Testis (tissue), 5 donors: Measurements from ENCODE around the gene ZNF655. TPM values are rescaled to one million over a fixed set of nuclear protein-coding genes. Genes with fewer than 3 reads are reported as not detected.
A peak's percentile ranks its signal among the peaks of the same experiment; 100 is the strongest.

Source experiments
- DNase-seq: peaks from one replicate; pipeline ENCODE4 v3.0.0-alpha.2; 2019
- H3K27ac ChIP-seq, 2 donors: fragments of 200-600 bp; sonication (generic); one replicate each; pipeline ENCODE4 v1.5.1; 2019
- H3K27me3 ChIP-seq: fragments of 200-600 bp; sonication (generic); one replicate; pipeline ENCODE4 v1.5.1; 2019
- H3K36me3 ChIP-seq: fragments of 200-600 bp; sonication (generic); one replicate; pipeline ENCODE4 v1.5.1; 2017; ENCODE audit warnings: low read depth; ENCODE audit errors: missing control alignments
- H3K4me1 ChIP-seq: fragments of 200-600 bp; sonication (generic); one replicate; pipeline ENCODE4 v1.5.1; 2019
- H3K4me3 ChIP-seq, 2 donors: fragments of 200-600 bp; sonication (generic); one replicate each; pipeline ENCODE4 v1.5.1; 2017 to 2019
- H3K9me3 ChIP-seq: fragments of 200-600 bp; sonication (generic); one replicate; pipeline ENCODE4 v1.5.1; 2017
- POLR2A ChIP-seq: fragments of 450-650 bp; IDR thresholded peaks from one replicate; pipeline ENCODE4 v1.6.1; 2017; ENCODE audit warnings: antibody characterized with exemption, mild to moderate bottlenecking, moderate library complexity
- WGBS, 2 donors: methylation state at CpG; one replicate each; pipeline ENCODE4 v1.1.5; 2018; 5-methylcytosine and 5-hydroxymethylcytosine counted together
- intact Hi-C: fragments of 100-400 bp; cut with DNase I; formaldehyde crosslinking; loops from one replicate; pipeline ENCODE4 v1.15.1; 2023; ENCODE audit warnings: low total_unique reads
- long read RNA-seq, 2 donors: transcript quantifications; one replicate each; lab custom pipeline, GENCODE V29; 2026
- polyA plus RNA-seq: library from polyadenylated mRNA; stranded (reverse); fragments of 350-450 nt; fragmentation: Illumina TruSeq; extraction: RNeasy Lipid Tissue Mini Kit (QIAGEN cat#74804); gene quantifications from one replicate; pipeline ENCODE4 v1.2.3, GENCODE V29; 2014; ENCODE audit warnings: low read depth, low replicate concordance; ENCODE audit not compliant: insufficient read depth
- total RNA-seq, 2 donors: library from RNA; depleted of rRNA; stranded (reverse); fragments of >200 nt; gene quantifications; one replicate each; pipeline ENCODE4 v1.2.3, GENCODE V29; 2016
- TF ChIP-seq, protein P1 (sequence below), 3 experiments: fragments of 450-650 bp in 2 of 3; fragments of 200-600 bp in 1 of 3; sonication (generic) in 1 of 3; IDR thresholded peaks; one replicate each; pipeline ENCODE4 v1.5.1; 2016 to 2019; ENCODE audit warnings: antibody characterized with exemption in 3 of 3, mild to moderate bottlenecking in 2 of 3, moderate library complexity in 1 of 3

The ZNF655 gene, protein sequence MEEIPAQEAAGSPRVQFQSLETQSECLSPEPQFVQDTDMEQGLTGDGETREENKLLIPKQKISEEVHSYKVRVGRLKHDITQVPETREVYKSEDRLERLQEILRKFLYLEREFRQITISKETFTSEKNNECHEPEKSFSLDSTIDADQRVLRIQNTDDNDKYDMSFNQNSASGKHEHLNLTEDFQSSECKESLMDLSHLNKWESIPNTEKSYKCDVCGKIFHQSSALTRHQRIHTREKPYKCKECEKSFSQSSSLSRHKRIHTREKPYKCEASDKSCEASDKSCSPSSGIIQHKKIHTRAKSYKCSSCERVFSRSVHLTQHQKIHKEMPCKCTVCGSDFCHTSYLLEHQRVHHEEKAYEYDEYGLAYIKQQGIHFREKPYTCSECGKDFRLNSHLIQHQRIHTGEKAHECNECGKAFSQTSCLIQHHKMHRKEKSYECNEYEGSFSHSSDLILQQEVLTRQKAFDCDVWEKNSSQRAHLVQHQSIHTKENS
- total RNA-seq (100 to 1,000 TPM; 120 to 149 TPM), polyA plus RNA-seq (45.9 TPM)
- long read RNA-seq, donor 1, full-length matches to known transcripts, result 17 of 17 reads
- long read RNA-seq, donor 1, partial matches to known transcripts, result 0 of 17 reads
- long read RNA-seq, donor 1, other reads (novel, unspliced or antisense), result 0 of 17 reads
- long read RNA-seq, donor 2, partial matches to known transcripts, result 0 of 7 reads
- long read RNA-seq, donor 2, other reads (novel, unspliced or antisense), result 0 of 7 reads

DNA sequence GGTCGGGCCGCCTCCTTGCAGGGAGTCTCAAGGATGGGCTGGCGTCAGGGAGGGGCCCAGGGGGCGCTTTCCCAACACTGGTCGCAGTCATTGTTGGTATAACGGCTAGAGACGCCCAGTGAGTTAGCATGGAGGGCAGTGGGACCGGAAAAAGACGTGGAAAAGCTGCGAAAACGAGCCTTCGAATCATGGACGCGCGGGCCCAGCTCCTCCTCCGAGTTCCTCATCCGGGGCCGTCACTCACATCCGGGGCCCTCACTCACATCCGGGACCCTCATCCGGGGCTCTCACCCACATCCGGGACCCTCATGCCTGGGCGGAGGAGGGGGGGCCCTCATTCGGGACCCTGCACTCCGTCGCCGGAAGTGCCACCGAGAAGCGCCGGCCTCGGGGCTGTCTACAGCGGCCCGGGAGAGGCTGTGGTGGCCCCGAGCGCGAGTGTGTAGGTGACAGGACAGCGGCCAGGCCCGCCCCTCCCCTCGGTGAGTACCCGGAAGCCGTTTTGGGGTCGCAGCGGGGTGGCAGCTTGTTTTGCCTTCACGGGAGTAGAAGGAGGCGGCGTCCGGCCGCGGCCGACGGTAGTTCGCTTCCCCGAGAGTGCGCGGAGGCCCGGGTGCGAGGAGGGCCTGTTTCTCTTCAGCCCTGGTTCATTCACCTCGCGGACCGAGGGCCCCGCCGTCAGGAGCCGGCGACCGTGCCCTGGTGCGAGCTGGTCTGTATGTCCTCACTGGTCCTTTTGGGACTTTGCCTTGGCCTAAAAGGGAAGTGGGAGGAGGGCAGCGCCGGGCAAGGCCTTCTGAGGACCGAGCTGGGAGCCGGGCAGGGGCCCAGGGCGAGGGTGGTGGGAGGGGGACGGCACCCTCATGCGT is at the start of gene ZNF655:
Gene ZNF655 (plus strand): TSS at position 337 of the 869 bp plus-strand sequence. CDS start 1,918 bp downstream, outside the sequence.
- Histone ChIP-seq H3K4me1 (peaks cover 16% of the 10 kb centered on the region), H3K4me3 (peak within 1 kb of the TSS; percentile 97 to 99), H3K27ac (peak within 1 kb of the TSS; percentile 96 to 98), H3K36me3 (no peaks in the 10 kb centered on the region), H3K27me3 (no peaks in the 10 kb centered on the region), H3K9me3 (no peaks in the 10 kb centered on the region)
- peak; percentile 93 for DNase-seq
- 1 to 2% methylated on average over 24 to 67 of the region's 73 CpGs for WGBS, 2 donors
- intact Hi-C loops, result loop anchor here (10.0 kb wide), 1 partner anchor 54 kb away; the partner anchor contains the start of genes ZKSCAN5 and ZNF394
- TF ChIP-seq POLR2A, result peak; percentile 14
- TF ChIP-seq, protein P1, sequence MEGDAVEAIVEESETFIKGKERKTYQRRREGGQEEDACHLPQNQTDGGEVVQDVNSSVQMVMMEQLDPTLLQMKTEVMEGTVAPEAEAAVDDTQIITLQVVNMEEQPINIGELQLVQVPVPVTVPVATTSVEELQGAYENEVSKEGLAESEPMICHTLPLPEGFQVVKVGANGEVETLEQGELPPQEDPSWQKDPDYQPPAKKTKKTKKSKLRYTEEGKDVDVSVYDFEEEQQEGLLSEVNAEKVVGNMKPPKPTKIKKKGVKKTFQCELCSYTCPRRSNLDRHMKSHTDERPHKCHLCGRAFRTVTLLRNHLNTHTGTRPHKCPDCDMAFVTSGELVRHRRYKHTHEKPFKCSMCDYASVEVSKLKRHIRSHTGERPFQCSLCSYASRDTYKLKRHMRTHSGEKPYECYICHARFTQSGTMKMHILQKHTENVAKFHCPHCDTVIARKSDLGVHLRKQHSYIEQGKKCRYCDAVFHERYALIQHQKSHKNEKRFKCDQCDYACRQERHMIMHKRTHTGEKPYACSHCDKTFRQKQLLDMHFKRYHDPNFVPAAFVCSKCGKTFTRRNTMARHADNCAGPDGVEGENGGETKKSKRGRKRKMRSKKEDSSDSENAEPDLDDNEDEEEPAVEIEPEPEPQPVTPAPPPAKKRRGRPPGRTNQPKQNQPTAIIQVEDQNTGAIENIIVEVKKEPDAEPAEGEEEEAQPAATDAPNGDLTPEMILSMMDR (IDR thresholded peaks at IDR 0.05), result peak in 1 of 3 experiments; percentile 10

DNA sequence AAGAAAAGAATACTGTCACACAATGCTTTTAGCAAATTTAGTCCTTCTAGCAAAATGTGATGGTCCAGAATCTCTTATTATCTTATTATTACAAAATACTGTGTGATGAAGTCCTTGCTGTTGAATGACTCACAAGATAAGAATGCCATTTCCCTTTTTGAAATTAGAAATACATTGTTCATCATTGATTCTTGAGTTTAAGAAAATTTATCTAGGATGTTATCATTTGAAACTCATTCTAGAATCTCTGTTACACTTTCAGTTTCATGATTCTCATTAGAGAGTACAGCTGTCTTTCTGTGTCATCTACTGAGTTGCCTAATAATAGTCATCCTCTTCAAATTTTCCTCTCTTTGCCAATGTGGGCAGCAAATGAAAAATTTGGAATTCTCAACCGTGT is 44.4 kb upstream of the ZNF655 start:
- no peak for TF ChIP-seq POLR2A
- TF ChIP-seq, protein P1 (IDR thresholded peaks at IDR 0.05), result no peak
- intact Hi-C loops, result no loop called here
- no peaks in the 10 kb centered on the region for H3K27me3 ChIP-seq
- no peak overlapping the region for H3K4me3 ChIP-seq
- no peak overlapping the region for H3K27ac ChIP-seq
- no peaks in the 10 kb centered on the region for H3K4me1 ChIP-seq
- 87 to 98% methylated on average over 1 of the region's 1 CpG for WGBS, 2 donors
- no peaks in the 10 kb centered on the region for H3K9me3 ChIP-seq
- H3K36me3 ChIP-seq, result no peaks in the 10 kb centered on the region
- DNase-seq, result no peak

DNA sequence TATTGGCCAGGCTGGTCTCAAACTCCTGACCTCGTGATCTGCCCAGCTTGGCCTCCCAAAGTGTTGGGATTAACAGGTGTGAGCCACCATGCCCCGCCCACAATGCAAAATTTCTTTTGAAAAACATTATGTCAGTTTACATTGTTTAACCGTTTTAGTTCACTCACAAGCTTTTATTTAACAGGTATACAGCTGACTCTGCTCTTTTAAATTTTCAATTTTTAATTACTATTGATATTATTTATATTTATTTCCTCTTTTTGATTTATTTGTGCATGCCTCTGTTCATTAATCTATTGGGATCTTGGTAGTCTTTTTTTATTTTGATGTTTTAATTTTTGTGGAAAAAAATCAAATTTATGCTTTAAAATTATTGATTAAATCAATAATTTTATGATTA is 37.0 kb upstream of the ZNF655 start:
- no peak overlapping the region for H3K27ac ChIP-seq
- TF ChIP-seq POLR2A, result no peak
- TF ChIP-seq, protein P1 (IDR thresholded peaks at IDR 0.05), result no peak
- WGBS, 2 donors, result 91 to 96% methylated on average over 3 of the region's 3 CpGs
- H3K9me3 ChIP-seq, result no peaks in the 10 kb centered on the region
- intact Hi-C loops, result no loop called here
- no peak overlapping the region for H3K4me3 ChIP-seq
- no peak for DNase-seq
- H3K36me3 ChIP-seq, result no peaks in the 10 kb centered on the region
- H3K27me3 ChIP-seq, result no peaks in the 10 kb centered on the region
- no peaks in the 10 kb centered on the region for H3K4me1 ChIP-seq

DNA sequence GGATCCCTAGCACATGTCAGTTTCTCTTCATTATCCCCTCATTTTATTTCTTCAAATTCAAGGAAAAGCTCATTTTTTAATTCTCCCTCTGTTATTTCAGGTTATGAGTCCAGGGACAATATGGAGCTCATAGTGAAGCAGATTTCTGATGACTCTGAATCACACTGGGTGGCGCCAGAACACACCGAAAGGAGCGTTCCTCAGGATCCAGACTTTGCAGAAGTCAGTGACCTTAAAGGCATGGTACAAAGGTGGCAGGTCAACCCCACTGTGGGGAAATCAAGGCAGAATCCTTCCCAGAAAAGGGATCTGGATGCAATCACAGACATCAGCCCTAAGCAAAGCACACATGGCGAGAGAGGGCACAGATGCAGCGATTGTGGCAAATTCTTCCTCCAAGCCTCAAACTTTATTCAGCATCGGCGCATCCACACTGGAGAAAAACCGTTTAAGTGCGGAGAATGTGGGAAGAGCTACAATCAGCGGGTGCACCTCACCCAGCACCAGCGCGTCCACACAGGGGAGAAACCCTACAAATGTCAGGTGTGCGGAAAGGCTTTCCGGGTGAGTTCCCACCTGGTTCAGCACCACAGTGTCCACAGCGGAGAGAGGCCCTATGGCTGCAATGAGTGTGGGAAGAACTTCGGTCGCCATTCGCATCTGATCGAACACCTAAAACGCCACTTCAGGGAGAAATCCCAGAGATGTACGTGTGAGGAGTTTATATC is 32.6 kb upstream of the ZNF655 start:
- DNase-seq, result no peak
- no peak overlapping the region for H3K4me3 ChIP-seq
- H3K27me3 ChIP-seq, result no peaks in the 10 kb centered on the region
- H3K36me3 ChIP-seq, result no peaks in the 10 kb centered on the region
- WGBS, 2 donors, result 94% methylated on average over 21 of the region's 21 CpGs
- no peaks in the 10 kb centered on the region for H3K4me1 ChIP-seq
- H3K27ac ChIP-seq, result no peak overlapping the region
- no peak for TF ChIP-seq POLR2A
- TF ChIP-seq, protein P1 (IDR thresholded peaks at IDR 0.05), result no peak
- intact Hi-C loops, result no loop called here
- H3K9me3 ChIP-seq, result no peaks in the 10 kb centered on the region
